Cardiac septum (tissue), 1 donor: ENCODE results near the gene HUWE1. TPM values are rescaled to one million over a fixed set of nuclear protein-coding genes. Genes with fewer than 3 reads are reported as not detected.
A peak's percentile ranks its signal among the peaks of the same experiment; 100 is the strongest.

Source experiments
- DNase-seq: peaks from one replicate; pipeline ENCODE4 v3.0.0-alpha.2; 2020; ENCODE audit warnings: low spot score
- intact Hi-C: fragments of 100-400 bp; cut with DNase I; formaldehyde crosslinking; loops from one replicate; pipeline ENCODE4 v1.14.0; 2022
- total RNA-seq: library from RNA; stranded (reverse); fragmentation: NEBNext Ultra II Directional; extraction: Animal tissue kit (Norgen Biotek cat#: 25700); gene quantifications from one replicate; pipeline ENCODE4 v1.2.1, GENCODE V29; 2021
- donor health status: DM: no; HTN: no; CAD: no.

Gene HUWE1
- total RNA-seq, 1 donor from 2014 or later: 177 TPM

GRCh38 chrX:53695946-53696549 is 9.5 kb upstream of the HUWE1 start:
- intact Hi-C loops: no loop called here
- DNase-seq: no peak

- intact Hi-C loops: no loop called here
- DNase-seq: no peak
Measured at GRCh38 chrX:53694642-53695041, 8.1 kb upstream of the HUWE1 start.

GRCh38 chrX:53688300-53688699 is 1.8 kb upstream of the HUWE1 start:
- intact Hi-C loops: no loop called here
- DNase-seq: no peak

GRCh38 chrX:53685711-53686110 is 808 bp downstream of the HUWE1 start:
- DNase-seq: no peak
- intact Hi-C loops: loop anchor here (2.0 kb wide), 1 partner anchor 359 kb away; the partner anchor contains the start of gene PHF8

- DNase-seq: no peak
- intact Hi-C loops: loop anchor here (2.0 kb wide), 1 partner anchor 360 kb away; the partner anchor contains the start of gene PHF8
Measured at GRCh38 chrX:53684415-53685192, 1.9 kb downstream of the HUWE1 start.

GRCh38 chrX:53683556-53684414 is 2.7 kb downstream of the HUWE1 start:
- intact Hi-C loops: loop anchor here (2.0 kb wide), 1 partner anchor 361 kb away; the partner anchor contains the start of gene PHF8

GRCh38 chrX:53682885-53683555 is 3.5 kb downstream of the HUWE1 start:
- DNase-seq: no peak
- intact Hi-C loops: no loop called here

More at GRCh38 chrX:53683556-53684414, 2.7 kb downstream of the HUWE1 start:
- peak; percentile 95 for DNase-seq

GRCh38 chrX:53681661-53682060 is 4.9 kb downstream of the HUWE1 start:
- intact Hi-C loops: no loop called here
- DNase-seq: no peak

- intact Hi-C loops: no loop called here
- no peak for DNase-seq
Measured at GRCh38 chrX:53678667-53679066, 7.9 kb downstream of the HUWE1 start.

- no peak for DNase-seq
- intact Hi-C loops: no loop called here
Measured at GRCh38 chrX:53677286-53677685, 9.2 kb downstream of the HUWE1 start.

- intact Hi-C loops: no loop called here
- no peak for DNase-seq
Measured at GRCh38 chrX:53674581-53674980, 11.9 kb downstream of the HUWE1 start.

GRCh38 chrX:53669258-53669657 is 17.3 kb downstream of the HUWE1 start:
- intact Hi-C loops: no loop called here
- no peak for DNase-seq

- DNase-seq: no peak
- intact Hi-C loops: no loop called here
Measured at GRCh38 chrX:53666171-53666570, 20.3 kb downstream of the HUWE1 start.

- intact Hi-C loops: no loop called here
Measured at GRCh38 chrX:53660004-53660403, 26.5 kb downstream of the HUWE1 start.

GRCh38 chrX:53659039-53659438 is 27.5 kb downstream of the HUWE1 start:
- intact Hi-C loops: no loop called here
- DNase-seq: no peak

More at GRCh38 chrX:53660004-53660403, 26.5 kb downstream of the HUWE1 start:
- no peak for DNase-seq

- no peak for DNase-seq
- intact Hi-C loops: no loop called here
Measured at GRCh38 chrX:53656845-53657244, 29.7 kb downstream of the HUWE1 start.

- DNase-seq: no peak
- intact Hi-C loops: no loop called here
Measured at GRCh38 chrX:53654376-53654775, 32.1 kb downstream of the HUWE1 start.

GRCh38 chrX:53644751-53645150 is 41.8 kb downstream of the HUWE1 start:
- no peak for DNase-seq
- intact Hi-C loops: no loop called here

- intact Hi-C loops: no loop called here
- DNase-seq: no peak
Measured at GRCh38 chrX:53642337-53642736, 44.2 kb downstream of the HUWE1 start.

GRCh38 chrX:53639257-53639656 is 47.3 kb downstream of the HUWE1 start:
- intact Hi-C loops: no loop called here
- no peak for DNase-seq
